PC-9 (cell line): ENCODE data around the gene IFI27.

Experiments used
- EZH2 ChIP-seq: fragments of 200-600 bp; sonication (generic); IDR thresholded peaks from 2 replicates; pipeline ENCODE4 v1.8.0; 2017; ENCODE audit warnings: antibody characterized with exemption, low read depth
- TF ChIP-seq, protein P1 (sequence below): fragments of 200-600 bp; sonication (generic); conservative IDR thresholded peaks from 2 replicates; pipeline ENCODE4 v1.6.1; 2017; ENCODE audit warnings: mixed run types, antibody characterized with exemption, mild to moderate bottlenecking, moderate library complexity

DNA sequence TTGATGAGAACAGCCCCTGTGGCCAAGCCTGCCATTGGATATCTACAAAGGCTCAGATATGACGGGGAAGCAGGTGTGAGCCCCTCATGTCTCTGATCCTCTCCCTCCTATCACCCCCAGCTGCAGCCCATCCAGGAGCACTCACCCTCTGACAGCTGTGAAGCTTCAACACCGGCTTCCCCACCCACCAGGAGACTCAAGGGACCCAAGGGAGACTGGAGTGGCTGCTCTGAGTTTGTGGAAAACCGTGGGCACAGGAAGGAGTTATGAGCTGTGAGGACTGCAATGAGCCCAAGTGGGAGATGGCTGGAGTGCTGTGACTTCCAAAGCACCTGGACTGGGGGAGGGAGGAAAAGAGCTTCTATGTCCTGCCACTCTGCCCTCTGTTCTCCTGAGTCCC lies 10.9 kb downstream of the IFI27 start:
- TF ChIP-seq, protein P1, sequence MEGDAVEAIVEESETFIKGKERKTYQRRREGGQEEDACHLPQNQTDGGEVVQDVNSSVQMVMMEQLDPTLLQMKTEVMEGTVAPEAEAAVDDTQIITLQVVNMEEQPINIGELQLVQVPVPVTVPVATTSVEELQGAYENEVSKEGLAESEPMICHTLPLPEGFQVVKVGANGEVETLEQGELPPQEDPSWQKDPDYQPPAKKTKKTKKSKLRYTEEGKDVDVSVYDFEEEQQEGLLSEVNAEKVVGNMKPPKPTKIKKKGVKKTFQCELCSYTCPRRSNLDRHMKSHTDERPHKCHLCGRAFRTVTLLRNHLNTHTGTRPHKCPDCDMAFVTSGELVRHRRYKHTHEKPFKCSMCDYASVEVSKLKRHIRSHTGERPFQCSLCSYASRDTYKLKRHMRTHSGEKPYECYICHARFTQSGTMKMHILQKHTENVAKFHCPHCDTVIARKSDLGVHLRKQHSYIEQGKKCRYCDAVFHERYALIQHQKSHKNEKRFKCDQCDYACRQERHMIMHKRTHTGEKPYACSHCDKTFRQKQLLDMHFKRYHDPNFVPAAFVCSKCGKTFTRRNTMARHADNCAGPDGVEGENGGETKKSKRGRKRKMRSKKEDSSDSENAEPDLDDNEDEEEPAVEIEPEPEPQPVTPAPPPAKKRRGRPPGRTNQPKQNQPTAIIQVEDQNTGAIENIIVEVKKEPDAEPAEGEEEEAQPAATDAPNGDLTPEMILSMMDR: no peak
- TF ChIP-seq EZH2: no peak
